Trophoblast cell (in vitro differentiated cells and primary cell): Measurements from ENCODE around the gene SCGB1A1.
A peak's percentile ranks its signal among the peaks of the same experiment; 100 is the strongest.

Experiments used
- DNase-seq, 2 donors: peaks; one replicate each; pipeline ENCODE4 v3.0.0-alpha.2; 2016
- H2AFZ ChIP-seq: 2 replicates; pipeline ENCODE4 v1.6.1; 2013; ENCODE audit warnings: low read length, moderate library complexity, mild to moderate bottlenecking; ENCODE audit not compliant: insufficient read depth, poor library complexity
- H2AK5ac ChIP-seq: 2 replicates; pipeline ENCODE4 v1.6.1; 2013; ENCODE audit warnings: mild to moderate bottlenecking, low read length
- H2BK120ac ChIP-seq: 2 replicates; pipeline ENCODE4 v1.6.1; 2013; ENCODE audit warnings: low read length, mild to moderate bottlenecking, moderate library complexity; ENCODE audit not compliant: insufficient read depth, poor library complexity
- H2BK12ac ChIP-seq: 2 replicates; pipeline ENCODE4 v1.6.1; 2013; ENCODE audit warnings: mild to moderate bottlenecking, low read length, moderate library complexity
- H2BK5ac ChIP-seq: 2 replicates; pipeline ENCODE4 v1.6.1; 2013; ENCODE audit warnings: low read length, low read depth, moderate library complexity, mild to moderate bottlenecking; ENCODE audit not compliant: poor library complexity
- H3K14ac ChIP-seq: 2 replicates; pipeline ENCODE4 v1.6.1; 2013; ENCODE audit warnings: mild to moderate bottlenecking, low read length
- H3K18ac ChIP-seq: 2 replicates; pipeline ENCODE4 v1.6.1; 2013; ENCODE audit warnings: mild to moderate bottlenecking, low read length
- H3K23ac ChIP-seq: 2 replicates; pipeline ENCODE4 v1.6.1; 2013; ENCODE audit warnings: low read length
- H3K27ac ChIP-seq: 2 replicates; pipeline ENCODE4 v1.5.1; 2013; ENCODE audit warnings: low read depth, mild to moderate bottlenecking, inconsistent platforms, low read length, moderate library complexity
- H3K27me3 ChIP-seq: 2 replicates; pipeline ENCODE4 v1.6.1; 2013; ENCODE audit warnings: inconsistent platforms, mild to moderate bottlenecking, low read length, moderate library complexity; ENCODE audit not compliant: insufficient read depth
- H3K36me3 ChIP-seq, 2 experiments: 1 replicate in 1 of 2; 2 replicates in 1 of 2; pipeline ENCODE4 v1.6.1; 2013; ENCODE audit warnings: low read length in 2 of 2, mild to moderate bottlenecking in 2 of 2, moderate library complexity in 1 of 2; ENCODE audit not compliant: insufficient read depth in 2 of 2, control insufficient read depth in 1 of 2
- H3K4ac ChIP-seq: 2 replicates; pipeline ENCODE4 v1.6.1; 2013; ENCODE audit warnings: low read depth, mild to moderate bottlenecking, low read length, moderate library complexity
- H3K4me1 ChIP-seq, 2 experiments: 1 replicate in 1 of 2; 2 replicates in 1 of 2; pipeline ENCODE4 v1.6.1; 2013; ENCODE audit warnings: low read length in 2 of 2, mild to moderate bottlenecking in 2 of 2, moderate library complexity in 1 of 2; ENCODE audit not compliant: insufficient read depth in 2 of 2, control insufficient read depth in 1 of 2
- H3K4me2 ChIP-seq: 2 replicates; pipeline ENCODE4 v1.6.1; 2013; ENCODE audit warnings: inconsistent platforms, mild to moderate bottlenecking, low read length, moderate library complexity
- H3K4me3 ChIP-seq: 2 replicates; pipeline ENCODE4 v1.5.1; 2013; ENCODE audit warnings: mild to moderate bottlenecking, low read depth, low read length, inconsistent platforms
- H3K79me1 ChIP-seq: one replicate; pipeline ENCODE4 v1.6.1; 2013; ENCODE audit warnings: low read length
- H3K79me2 ChIP-seq: 2 replicates; pipeline ENCODE4 v1.6.1; 2013; ENCODE audit warnings: low read length, mild to moderate bottlenecking; ENCODE audit not compliant: control insufficient read depth, insufficient read depth, poor library complexity
- H3K9ac ChIP-seq: 2 replicates; pipeline ENCODE4 v1.6.1; 2013; ENCODE audit warnings: mild to moderate bottlenecking, low read length
- H3K9me3 ChIP-seq: 2 replicates; pipeline ENCODE4 v1.6.1; 2013; ENCODE audit warnings: low read depth, mild to moderate bottlenecking, control low read depth, inconsistent platforms, low read length; ENCODE audit not compliant: insufficient read depth
- H4K12ac ChIP-seq: 2 replicates; pipeline ENCODE4 v1.6.1; 2013; ENCODE audit warnings: low read depth, mild to moderate bottlenecking, low read length, moderate library complexity
- H4K8ac ChIP-seq: 2 replicates; pipeline ENCODE4 v1.6.1; 2013; ENCODE audit warnings: low read depth, mild to moderate bottlenecking, low read length, moderate library complexity
- H4K91ac ChIP-seq: one replicate; pipeline ENCODE4 v1.6.1; 2013; ENCODE audit warnings: low read depth, mild to moderate bottlenecking, low read length, moderate library complexity
- WGBS: extraction: QIAGEN DNeasy Blood & Tissue Kit; methylation state at CpG from one replicate; pipeline ENCODE4 v1.1.7; 2013; ENCODE audit warnings: missing lambda C conversion rate; ENCODE audit not compliant: insufficient read length, insufficient coverage; ENCODE audit errors: extremely low coverage; 5-methylcytosine and 5-hydroxymethylcytosine counted together

The SCGB1A1 gene

GRCh38 chr11:62393061-62393611 is 25.7 kb upstream of the SCGB1A1 start:
- H3K4ac ChIP-seq = no peak overlapping the region
- no peak overlapping the region for H3K27ac ChIP-seq
- no peak overlapping the region for H2AFZ ChIP-seq
- H4K91ac ChIP-seq = no peak overlapping the region
- no peak overlapping the region for H2BK5ac ChIP-seq
- H3K18ac ChIP-seq = no peak overlapping the region
- no peak overlapping the region for H3K9ac ChIP-seq
- peaks cover 11% of the 10 kb centered on the region for H3K79me1 ChIP-seq
- no peak overlapping the region for H3K14ac ChIP-seq
- H3K4me1 ChIP-seq = peaks cover 9 to 16% of the 10 kb centered on the region in 2 experiments
- peak in 1 of 2 donors; percentile 16 for DNase-seq
- no peak overlapping the region for H3K4me2 ChIP-seq
- no peak overlapping the region for H2BK120ac ChIP-seq
- H4K12ac ChIP-seq = no peak overlapping the region
- H3K36me3 ChIP-seq = no peaks in the 10 kb centered on the region
- no peak overlapping the region for H2BK12ac ChIP-seq
- no peaks in the 10 kb centered on the region for H3K79me2 ChIP-seq
- no peaks in the 10 kb centered on the region for H3K27me3 ChIP-seq
- H3K4me3 ChIP-seq = no peak overlapping the region
- H3K9me3 ChIP-seq = no peaks in the 10 kb centered on the region
- H4K8ac ChIP-seq = no peak overlapping the region
- no CpG with 5 or more reads among the region's 12 CpGs for WGBS
- H3K23ac ChIP-seq = no peak overlapping the region
- no peak overlapping the region for H2AK5ac ChIP-seq

GRCh38 chr11:62393735-62394134 is 25.1 kb upstream of the SCGB1A1 start:
- no CpG with 5 or more reads among the region's 5 CpGs for WGBS
- Histone ChIP-seq H2BK120ac (no peak overlapping the region), H3K4me3 (no peak overlapping the region), H4K8ac (no peak overlapping the region), H3K79me1 (peaks cover 11% of the 10 kb centered on the region), H3K27ac (no peak overlapping the region), H3K36me3 (no peaks in the 10 kb centered on the region), H2BK12ac (no peak overlapping the region), H3K4ac (no peak overlapping the region), H3K27me3 (no peaks in the 10 kb centered on the region), H3K23ac (no peak overlapping the region), H3K9me3 (no peaks in the 10 kb centered on the region), H2AFZ (no peak overlapping the region), H2AK5ac (no peak overlapping the region), H2BK5ac (no peak overlapping the region), H4K12ac (no peak overlapping the region), H4K91ac (no peak overlapping the region), H3K4me1 (peaks cover 10 to 17% of the 10 kb centered on the region in 2 experiments), H3K18ac (no peak overlapping the region), H3K79me2 (no peaks in the 10 kb centered on the region), H3K9ac (no peak overlapping the region), H3K14ac (no peak overlapping the region), H3K4me2 (no peak overlapping the region)
- no peak for DNase-seq

- Histone ChIP-seq H3K23ac (no peak overlapping the region), H3K9ac (no peak overlapping the region), H2AK5ac (no peak overlapping the region), H4K8ac (peak overlapping the region; percentile 50), H3K79me2 (peaks cover 6% of the 10 kb centered on the region), H2BK120ac (peak overlapping the region; percentile 82), H3K4ac (no peak overlapping the region), H3K4me2 (peak overlapping the region; percentile 53), H4K91ac (peak overlapping the region; percentile 83), H3K4me1 (peaks cover 19 to 28% of the 10 kb centered on the region in 2 experiments), H3K36me3 (no peaks in the 10 kb centered on the region), H3K18ac (peak overlapping the region; percentile 63), H3K9me3 (no peaks in the 10 kb centered on the region), H2AFZ (no peak overlapping the region), H2BK12ac (peak overlapping the region; percentile 67), H4K12ac (no peak overlapping the region), H3K14ac (peak overlapping the region; percentile 82), H3K27ac (peak overlapping the region; percentile 47), H3K4me3 (no peak overlapping the region), H2BK5ac (peak overlapping the region; percentile 35), H3K79me1 (peaks cover 22% of the 10 kb centered on the region), H3K27me3 (no peaks in the 10 kb centered on the region)
- peak; percentile 27 to 89 for DNase-seq
- WGBS = no CpG with 5 or more reads among the region's 14 CpGs
These were observed 23.9 kb upstream of the SCGB1A1 start for GRCh38 chr11:62394825-62395538.

GRCh38 chr11:62395885-62396551 is 22.8 kb upstream of the SCGB1A1 start:
- no peak overlapping the region for H3K9ac ChIP-seq
- peak overlapping the region; percentile 48 for H3K27ac ChIP-seq
- peaks cover 29 to 39% of the 10 kb centered on the region in 2 experiments for H3K4me1 ChIP-seq
- peak overlapping the region; percentile 6 for H2BK12ac ChIP-seq
- no peaks in the 10 kb centered on the region for H3K9me3 ChIP-seq
- H3K4me3 ChIP-seq = no peak overlapping the region
- no peak overlapping the region for H4K8ac ChIP-seq
- no peak overlapping the region for H2AFZ ChIP-seq
- WGBS = no CpG with 5 or more reads among the region's 10 CpGs
- H3K4me2 ChIP-seq = no peak overlapping the region
- H3K14ac ChIP-seq = no peak overlapping the region
- H3K23ac ChIP-seq = no peak overlapping the region
- H3K79me1 ChIP-seq = peaks cover 26% of the 10 kb centered on the region
- no peak overlapping the region for H2BK120ac ChIP-seq
- H4K91ac ChIP-seq = peak overlapping the region; percentile 30
- peaks cover 6% of the 10 kb centered on the region for H3K79me2 ChIP-seq
- H2BK5ac ChIP-seq = no peak overlapping the region
- no peak for DNase-seq
- no peak overlapping the region for H3K18ac ChIP-seq
- H3K36me3 ChIP-seq = no peaks in the 10 kb centered on the region
- no peak overlapping the region for H3K4ac ChIP-seq
- H2AK5ac ChIP-seq = no peak overlapping the region
- no peaks in the 10 kb centered on the region for H3K27me3 ChIP-seq
- H4K12ac ChIP-seq = no peak overlapping the region
